Right atrium auricular region (tissue), 2 donors: ENCODE data around the gene CCT7. TPM values are rescaled to one million over a fixed set of nuclear protein-coding genes. Genes with fewer than 3 reads are reported as not detected.

Experiments
- DNase-seq: peaks from one replicate; pipeline ENCODE4 v3.0.0-alpha.2; 2019; ENCODE audit warnings: low spot score
- H3K27ac ChIP-seq, 2 donors: fragments of 200-600 bp; sonication (generic); 1 replicate in 1 of 2; 2 replicates in 1 of 2; pipeline ENCODE4 v1.5.1; 2016 to 2019
- H3K27me3 ChIP-seq, 2 donors: fragments of 200-600 bp; sonication (generic); one replicate each; pipeline versions ENCODE4 v1.5.1 to v1.6.0; 2017 to 2019
- H3K36me3 ChIP-seq: fragments of 200-600 bp; sonication (generic); one replicate; pipeline ENCODE4 v1.5.1; 2016
- H3K4me1 ChIP-seq, 2 donors: fragments of 200-600 bp; sonication (generic); one replicate each; pipeline versions ENCODE4 v1.5.1 to v1.6.0; 2017 to 2019
- H3K4me3 ChIP-seq, 2 donors: fragments of 200-600 bp; sonication (generic); 1 replicate in 1 of 2; 2 replicates in 1 of 2; pipeline ENCODE4 v1.5.1; 2017 to 2019; ENCODE audit warnings: mild to moderate bottlenecking in 1 of 2, moderate library complexity in 1 of 2
- H3K9me3 ChIP-seq, 2 donors: fragments of 200-600 bp; sonication (generic); one replicate each; pipeline ENCODE4 v1.5.1; 2019
- total RNA-seq, 2 donors: library from RNA; depleted of rRNA; stranded (reverse); fragments of >200 nt; gene quantifications; one replicate each; pipeline ENCODE4 v1.1.0, GENCODE V29; 2016
- TF ChIP-seq, protein P1 (sequence below), 2 donors: fragments of 200-600 bp; sonication (generic); IDR thresholded peaks; one replicate each; pipeline ENCODE4 v1.5.1; 2019; ENCODE audit warnings: antibody characterized with exemption in 2 of 2

Gene CCT7
- total RNA-seq, 2 donors from 2014 or later: 154 to 191 TPM

DNA sequence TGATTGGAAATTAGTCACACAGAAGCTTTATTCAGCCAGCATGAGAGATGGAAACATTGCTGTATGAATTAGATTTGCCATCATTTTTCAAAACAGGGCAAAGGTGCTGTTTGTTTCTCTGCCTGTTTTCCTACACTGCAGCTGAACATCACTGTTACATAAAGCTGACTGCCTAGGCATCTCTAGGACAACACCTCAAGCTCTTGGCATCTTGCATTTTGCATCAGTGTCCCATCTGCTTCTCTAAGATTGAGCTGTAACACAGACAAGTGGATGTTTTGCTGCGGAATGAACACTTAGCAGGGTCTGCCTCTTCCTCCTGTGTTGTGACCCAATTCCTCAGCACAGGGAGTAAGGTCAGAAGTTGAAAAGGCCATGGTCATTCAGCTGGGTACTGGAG is 4.9 kb downstream of the CCT7 start:
- TF ChIP-seq, protein P1, sequence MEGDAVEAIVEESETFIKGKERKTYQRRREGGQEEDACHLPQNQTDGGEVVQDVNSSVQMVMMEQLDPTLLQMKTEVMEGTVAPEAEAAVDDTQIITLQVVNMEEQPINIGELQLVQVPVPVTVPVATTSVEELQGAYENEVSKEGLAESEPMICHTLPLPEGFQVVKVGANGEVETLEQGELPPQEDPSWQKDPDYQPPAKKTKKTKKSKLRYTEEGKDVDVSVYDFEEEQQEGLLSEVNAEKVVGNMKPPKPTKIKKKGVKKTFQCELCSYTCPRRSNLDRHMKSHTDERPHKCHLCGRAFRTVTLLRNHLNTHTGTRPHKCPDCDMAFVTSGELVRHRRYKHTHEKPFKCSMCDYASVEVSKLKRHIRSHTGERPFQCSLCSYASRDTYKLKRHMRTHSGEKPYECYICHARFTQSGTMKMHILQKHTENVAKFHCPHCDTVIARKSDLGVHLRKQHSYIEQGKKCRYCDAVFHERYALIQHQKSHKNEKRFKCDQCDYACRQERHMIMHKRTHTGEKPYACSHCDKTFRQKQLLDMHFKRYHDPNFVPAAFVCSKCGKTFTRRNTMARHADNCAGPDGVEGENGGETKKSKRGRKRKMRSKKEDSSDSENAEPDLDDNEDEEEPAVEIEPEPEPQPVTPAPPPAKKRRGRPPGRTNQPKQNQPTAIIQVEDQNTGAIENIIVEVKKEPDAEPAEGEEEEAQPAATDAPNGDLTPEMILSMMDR (IDR thresholded peaks at IDR 0.05): no peak
- H3K4me3 ChIP-seq: no peak overlapping the region
- peaks cover 0 to 43% of the 10 kb centered on the region in 2 donors for H3K4me1 ChIP-seq
- peaks cover 45% of the 10 kb centered on the region for H3K36me3 ChIP-seq
- no peaks in the 10 kb centered on the region for H3K9me3 ChIP-seq
- no peak overlapping the region for H3K27ac ChIP-seq
- H3K27me3 ChIP-seq: no peaks in the 10 kb centered on the region
- no peak for DNase-seq

DNA sequence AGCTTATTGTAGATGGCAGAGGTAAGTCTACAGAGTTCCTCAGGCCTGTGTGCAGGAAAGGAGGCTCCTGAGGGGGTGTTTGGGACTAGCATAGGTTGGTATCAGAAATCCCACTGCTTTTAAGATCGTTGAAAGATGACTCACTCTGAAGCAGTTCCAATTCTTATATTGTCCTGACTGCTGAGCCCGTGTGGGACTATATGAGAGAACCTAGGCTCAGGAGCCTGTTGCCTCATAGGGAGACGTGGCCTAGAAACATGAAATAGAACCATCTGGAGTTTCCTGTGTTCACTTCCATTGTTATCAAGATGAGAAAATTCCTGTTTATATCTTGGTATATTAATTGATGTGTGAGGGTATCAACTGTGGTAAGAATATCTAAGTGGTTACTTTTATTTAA is 5.7 kb downstream of the CCT7 start:
- DNase-seq: no peak
- H3K27ac ChIP-seq: no peak overlapping the region
- peaks cover 0 to 41% of the 10 kb centered on the region in 2 donors for H3K4me1 ChIP-seq
- H3K36me3 ChIP-seq: peaks cover 53% of the 10 kb centered on the region
- no peak overlapping the region for H3K4me3 ChIP-seq
- TF ChIP-seq, protein P1 (IDR thresholded peaks at IDR 0.05): no peak
- H3K27me3 ChIP-seq: no peaks in the 10 kb centered on the region
- no peaks in the 10 kb centered on the region for H3K9me3 ChIP-seq

DNA sequence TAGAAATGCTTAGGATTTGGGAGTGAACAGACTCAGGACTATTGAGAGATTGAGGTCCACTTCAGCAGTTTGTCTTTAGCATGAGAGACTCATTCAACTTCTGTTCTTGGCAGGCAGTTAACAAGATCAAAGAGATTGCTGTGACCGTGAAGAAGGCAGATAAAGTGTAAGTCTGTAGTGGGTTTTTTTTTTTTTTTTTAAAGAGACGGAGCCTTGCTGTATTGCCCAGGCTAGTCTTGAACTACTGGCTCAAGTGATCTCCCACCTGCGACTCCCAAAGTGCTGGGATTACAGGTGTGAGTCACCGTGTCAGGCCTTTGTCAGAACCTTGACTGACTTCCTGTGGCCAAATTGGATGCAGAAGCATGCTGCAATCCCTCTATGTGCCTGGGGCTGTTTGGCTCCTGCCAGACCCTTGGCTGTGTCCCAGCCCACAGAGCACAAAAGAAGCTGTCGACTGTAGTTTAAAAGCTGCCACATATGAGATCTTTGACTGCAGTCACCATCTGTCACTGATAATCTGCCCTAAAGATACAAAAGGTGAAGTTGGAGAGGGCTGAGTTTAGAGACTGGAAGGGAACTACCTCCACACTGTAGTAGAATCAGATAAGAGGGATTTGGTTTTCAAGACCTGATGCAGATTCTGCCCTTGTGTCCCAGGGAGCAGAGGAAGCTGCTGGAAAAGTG is 9.9 kb downstream of the CCT7 start:
- H3K36me3 ChIP-seq: peaks cover 95% of the 10 kb centered on the region
- DNase-seq: no peak

DNA sequence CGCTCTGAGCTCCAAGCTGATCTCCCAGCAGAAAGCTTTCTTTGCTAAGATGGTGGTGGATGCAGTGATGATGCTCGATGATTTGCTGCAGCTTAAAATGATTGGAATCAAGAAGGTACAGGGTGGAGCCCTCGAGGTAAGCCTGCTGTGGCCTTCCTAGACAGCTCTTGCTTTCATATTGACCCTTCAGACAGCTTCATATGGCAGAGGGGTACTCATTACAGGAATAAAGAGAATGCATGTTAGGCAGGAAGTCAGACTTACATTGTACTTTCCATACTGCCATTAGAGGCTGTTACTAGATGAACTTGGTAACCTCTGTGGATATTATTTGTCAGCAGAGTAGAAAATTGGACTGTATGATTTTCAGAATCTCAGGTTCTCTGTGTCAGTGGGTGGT is 10.5 kb downstream of the CCT7 start:
- TF ChIP-seq, protein P1 (IDR thresholded peaks at IDR 0.05): no peak
- H3K36me3 ChIP-seq: peaks cover 97% of the 10 kb centered on the region
- H3K4me1 ChIP-seq: peaks cover 0 to 3% of the 10 kb centered on the region in 2 donors
- no peak for DNase-seq
- H3K27me3 ChIP-seq: no peaks in the 10 kb centered on the region
- no peak overlapping the region for H3K4me3 ChIP-seq
- H3K27ac ChIP-seq: no peak overlapping the region
- no peaks in the 10 kb centered on the region for H3K9me3 ChIP-seq

More for the DNA sequence above, 9.9 kb downstream of the CCT7 start:
- Histone ChIP-seq H3K27ac (no peak overlapping the region), H3K4me1 (peaks cover 0 to 9% of the 10 kb centered on the region in 2 donors), H3K27me3 (no peaks in the 10 kb centered on the region), H3K9me3 (no peaks in the 10 kb centered on the region), H3K4me3 (no peak overlapping the region)
- TF ChIP-seq, protein P1 (IDR thresholded peaks at IDR 0.05): no peak

DNA sequence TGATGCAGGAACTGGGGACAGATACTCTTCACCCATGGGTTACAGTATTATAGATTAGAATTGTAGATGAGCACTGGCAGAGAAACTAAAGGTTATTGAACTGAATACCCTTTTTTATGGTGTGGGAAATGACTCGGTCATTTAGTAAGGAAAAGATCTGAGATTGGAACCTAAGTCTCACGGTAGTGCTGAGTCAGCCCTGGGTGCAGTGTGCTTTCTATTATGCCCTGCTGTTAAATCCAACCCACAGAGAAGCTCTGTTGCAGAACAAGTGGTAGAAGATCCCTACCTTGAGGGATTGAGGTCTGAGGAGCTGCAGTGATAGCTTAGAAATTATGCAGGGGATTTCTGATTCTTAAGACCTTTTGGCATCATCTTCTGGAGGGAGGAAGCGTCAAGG is 12.7 kb downstream of the CCT7 start:
- TF ChIP-seq, protein P1 (IDR thresholded peaks at IDR 0.05): no peak
- Histone ChIP-seq H3K4me1 (no peaks in the 10 kb centered on the region), H3K36me3 (peaks cover 98% of the 10 kb centered on the region), H3K27ac (no peak overlapping the region), H3K9me3 (no peaks in the 10 kb centered on the region), H3K27me3 (no peaks in the 10 kb centered on the region), H3K4me3 (no peak overlapping the region)
- no peak for DNase-seq

DNA sequence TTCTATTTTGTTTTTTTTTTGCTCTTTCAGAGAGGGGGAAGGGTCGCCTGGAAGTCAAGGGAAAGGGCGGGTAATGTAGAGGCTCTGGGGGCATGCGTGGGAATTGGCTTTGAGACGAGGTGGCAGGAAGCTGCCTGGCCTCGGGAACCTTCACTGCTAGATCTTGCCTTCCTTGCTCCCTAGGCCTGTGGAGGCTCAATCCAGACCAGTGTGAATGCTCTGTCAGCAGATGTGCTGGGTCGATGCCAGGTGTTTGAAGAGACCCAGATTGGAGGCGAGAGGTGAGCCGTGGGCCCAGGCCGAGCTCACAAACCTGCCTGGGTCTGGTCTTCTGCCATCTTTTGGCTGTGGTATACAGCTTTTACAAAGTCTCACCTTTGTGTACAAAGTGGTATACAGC is 15.5 kb downstream of the CCT7 start:
- no peak overlapping the region for H3K4me3 ChIP-seq
- no peak overlapping the region for H3K27ac ChIP-seq
- no peak for DNase-seq
- H3K27me3 ChIP-seq: no peaks in the 10 kb centered on the region
- no peaks in the 10 kb centered on the region for H3K9me3 ChIP-seq
- TF ChIP-seq, protein P1 (IDR thresholded peaks at IDR 0.05): no peak
- H3K36me3 ChIP-seq: peaks cover 98% of the 10 kb centered on the region
- no peaks in the 10 kb centered on the region for H3K4me1 ChIP-seq
